Heart left ventricle (tissue), 16 donors: ENCODE measurements around the gene CRCP. TPM values are rescaled to one million over a fixed set of nuclear protein-coding genes. Genes with fewer than 3 reads are reported as not detected.
A peak's percentile ranks its signal among the peaks of the same experiment; 100 is the strongest.
"Not testable (repeated sequence)": the region's sequence is repeated elsewhere in the genome, so short reads cannot be mapped to it uniquely, and the experiment has no call there.

Source experiments
- ATAC-seq, 4 donors: fragments of 200-7000 bp; cut with Tn5 transposase; one replicate each; pipeline ENCODE4 v1.9.1; 2020 to 2022; ENCODE audit warnings: moderate library complexity in 4 of 4, mild to moderate bottlenecking in 3 of 4, moderate number of reproducible peaks in 1 of 4
- DNase-seq, 5 donors: peaks; one replicate each; pipeline ENCODE4 v3.0.0-alpha.2; 2020
- H3K27ac ChIP-seq, 12 donors: fragments of 200-600 bp; sonication (generic) in 4 of 12; one replicate each; pipeline versions ENCODE4 v1.5.0 to v1.8.0; 2016 to 2022; ENCODE audit warnings: mild to moderate bottlenecking in 2 of 12
- H3K27me3 ChIP-seq, 9 donors: fragments of 200-600 bp; sonication (generic) in 2 of 9; one replicate each; pipeline versions ENCODE4 v1.5.1 to v1.8.0; 2016 to 2022; ENCODE audit warnings: mild to moderate bottlenecking in 3 of 9
- H3K36me3 ChIP-seq, 9 donors: fragments of 200-600 bp; sonication (generic) in 2 of 9; one replicate each; pipeline versions ENCODE4 v1.5.0 to v1.8.0; 2018 to 2022; ENCODE audit warnings: mild to moderate bottlenecking in 2 of 9
- H3K4me1 ChIP-seq, 12 donors: fragments of 200-600 bp; sonication (generic) in 4 of 12; one replicate each; pipeline versions ENCODE4 v1.5.0 to v1.8.0; 2016 to 2022; ENCODE audit warnings: mild to moderate bottlenecking in 3 of 12
- H3K4me3 ChIP-seq, 12 donors: fragments of 200-600 bp; sonication (generic) in 4 of 12; one replicate each; pipeline versions ENCODE4 v1.5.0 to v1.8.0; 2017 to 2022; ENCODE audit warnings: mild to moderate bottlenecking in 9 of 12, moderate library complexity in 4 of 12
- H3K9me3 ChIP-seq, 12 donors: fragments of 200-600 bp; sonication (generic) in 4 of 12; one replicate each; pipeline versions ENCODE4 v1.5.0 to v1.8.0; 2016 to 2022; ENCODE audit warnings: mild to moderate bottlenecking in 1 of 12
- CTCF ChIP-seq, 12 donors: fragments of 200-600 bp; sonication (generic) in 4 of 12; IDR thresholded peaks; one replicate each; pipeline versions ENCODE4 v1.5.0 to v1.8.0; 2018 to 2022; ENCODE audit warnings: antibody characterized with exemption in 12 of 12, mild to moderate bottlenecking in 5 of 12
- POLR2A ChIP-seq, 2 donors: fragments of 450-650 bp; IDR thresholded peaks; one replicate each; pipeline ENCODE4 v1.6.1; 2017; ENCODE audit warnings: antibody characterized with exemption in 2 of 2, mild to moderate bottlenecking in 2 of 2, moderate library complexity in 2 of 2
- WGBS, 4 donors: extraction: QIAGEN DNeasy Blood & Tissue Kit in 2 of 4; methylation state at CpG; one replicate each; pipeline versions ENCODE4 v1.1.5 to v1.1.7; 2013 to 2018; 5-methylcytosine and 5-hydroxymethylcytosine counted together
- intact Hi-C, 10 donors: fragments of 100-400 bp; cut with DNase I; formaldehyde crosslinking; loops; one replicate each; pipeline versions ENCODE4 v1.11.1 to v1.14.2; 2022
- polyA plus RNA-seq, 2 donors: library from polyadenylated mRNA; stranded (reverse); fragments of 200-250 nt; gene quantifications; one replicate each; pipeline ENCODE4 v1.2.3, GENCODE V29; 2013
- total RNA-seq, 9 donors: library from RNA; depleted of rRNA in 2 of 9; stranded (reverse); fragments of >200 nt in 2 of 9; fragmentation: NEBNext Ultra II Directional in 3 of 9; extraction: Animal tissue kit (Norgen Biotek cat#: 25700) in 3 of 9; gene quantifications; one replicate each; pipeline versions ENCODE4 v1.1.0 to v1.2.4, GENCODE V29; 2016 to 2023
- donor health status: ischemic (EF 13 %, LVEDD 7.1; RV severe dilation, severe dysfunction).
- donor health status: healthy with polysubstance abuse.
- donor health status: DM: no; HTN: yes; CAD: no.
- donor health status: DM: no; HTN: no; CAD: no.
- donor health status: ischemic (EF 25% LVEDD 6.9; RV normal size, moderate dysfunction).
- donor health status: ischemic (EF 25% LVEDD 5.7; RV mildly dilated, moderate dysfunction).
- donor health status: healthy.
- donor health status: DM: yes; HTN: yes; CAD: no.
- donor health status: ischemic (EF 35%, LVEDD 5.7; RV mildly dilated, moderate dysfunction).
- donor health status: nonischemic (EF 11% LVEDD 7.7; RV severe dilation, severe dysfunction).
- donor health status: DM: yes; HTN: yes; CAD: no.
- donor health status: PGD.
- donor health status: ischemic (EF 29% LVEDD 5.4; RV normal size, mild dysfunction).
- donor health status: nonischemic (EF 23%, LVEDD 6.1; RV moderate dilation, normal function).

CRCP gene
- total and polyA plus RNA-seq, 11 donors, result 14.7 to 69.4 (median 20.1) TPM

GRCh38 chr7:66143876-66144332 is 29.3 kb downstream of the CRCP start:
- Histone ChIP-seq H3K36me3 (peaks cover 0 to 72% (median 63%) of the 10 kb centered on the region in 9 donors), H3K4me1 (peaks cover 0 to 48% (median 23%) of the 10 kb centered on the region in 12 donors), H3K4me3 (no peak overlapping the region), H3K27me3 (no peaks in the 10 kb centered on the region), H3K27ac (peak overlapping the region in 2 of 12 donors; percentile 22 to 27), H3K9me3 (no peaks in the 10 kb centered on the region)
- no peak for TF ChIP-seq POLR2A (IDR thresholded peaks at IDR 0.05)
- no peak for TF ChIP-seq CTCF (IDR thresholded peaks at IDR 0.05)
- DNase-seq, result no peak
- ATAC-seq, result no peak
- WGBS, 4 donors, result 89 to 100% (median 91%) methylated on average over 2 of the region's 2 CpGs
- intact Hi-C loops, result loop anchor here in 6 of 10 donors (5.0 to 10.0 kb wide), 7 partner anchors 61 to 351 kb away; partner anchors contain the start of gene TPST1 (in 3 of the 6)

GRCh38 chr7:66145400-66146104 is 30.9 kb downstream of the CRCP start:
- Histone ChIP-seq H3K9me3 (no peaks in the 10 kb centered on the region), H3K4me1 (peaks cover 0 to 59% (median 29%) of the 10 kb centered on the region in 12 donors), H3K27me3 (no peaks in the 10 kb centered on the region), H3K4me3 (no peak overlapping the region), H3K27ac (peak overlapping the region in 8 of 12 donors; percentile 0 to 66 (median 22)), H3K36me3 (peaks cover 0 to 67% (median 50%) of the 10 kb centered on the region in 9 donors)
- TF ChIP-seq POLR2A (IDR thresholded peaks at IDR 0.05) (no peak), CTCF (IDR thresholded peaks at IDR 0.05) (no peak)
- 78 to 82% (median 80%) methylated on average over 17 of the region's 17 CpGs for WGBS, 4 donors
- intact Hi-C loops, result loop anchor here in 4 of 10 donors (10.0 kb wide), 4 partner anchors 59 to 349 kb away; partner anchors contain the start of gene TPST1 (in 2 of the 4)
- ATAC-seq (peak; percentile 71 to 84 (median 79)), DNase-seq (peak; percentile 41 to 86 (median 71))

- peaks cover 5 to 61% (median 30%) of the 10 kb centered on the region in 12 donors for H3K4me1 ChIP-seq
- intact Hi-C loops, result loop anchor here in 4 of 10 donors (10.0 kb wide), 4 partner anchors 58 to 348 kb away; partner anchors contain the start of gene TPST1 (in 2 of the 4)
- H3K4me3 ChIP-seq, result no peak overlapping the region
- peaks cover 0 to 63% (median 44%) of the 10 kb centered on the region in 9 donors for H3K36me3 ChIP-seq
- no peak for TF ChIP-seq POLR2A (IDR thresholded peaks at IDR 0.05)
- no peak for TF ChIP-seq CTCF (IDR thresholded peaks at IDR 0.05)
- no peaks in the 10 kb centered on the region for H3K27me3 ChIP-seq
- no peaks in the 10 kb centered on the region for H3K9me3 ChIP-seq
- peak overlapping the region in 6 of 12 donors; percentile 8 to 66 (median 26) for H3K27ac ChIP-seq
- DNase-seq, result no peak
- 81 to 83% (median 83%) methylated on average over 5 of the region's 5 CpGs for WGBS, 4 donors
- ATAC-seq, result no peak
Measured at GRCh38 chr7:66146701-66147100, 32.1 kb downstream of the CRCP start.

GRCh38 chr7:66147657-66148056 is 33.0 kb downstream of the CRCP start:
- H3K36me3 ChIP-seq, result peaks cover 0 to 63% (median 37%) of the 10 kb centered on the region in 9 donors
- 96 to 100% (median 99%) methylated on average over 4 of the region's 4 CpGs for WGBS, 4 donors
- H3K27ac ChIP-seq, result peak overlapping the region in 2 of 12 donors; percentile 61 to 66
- not testable (repeated sequence) for H3K9me3 ChIP-seq, H3K27me3 ChIP-seq, H3K4me3 ChIP-seq, ATAC-seq, DNase-seq
- intact Hi-C loops, result loop anchor here in 4 of 10 donors (10.0 kb wide), 4 partner anchors 57 to 347 kb away; partner anchors contain the start of gene TPST1 (in 2 of the 4)
- H3K4me1 ChIP-seq, result peaks cover 5 to 63% (median 38%) of the 10 kb centered on the region in 12 donors
